B cell (primary cell): ENCODE measurements around the gene EPB41L4B. TPM values are rescaled to one million over a fixed set of nuclear protein-coding genes. Genes with fewer than 3 reads are reported as not detected.

Experiments
- ATAC-seq: fragments of 200-7000 bp; cut with Tn5 transposase; one replicate; pipeline ENCODE4 v1.10.0; 2021; ENCODE audit warnings: low read depth, mild to moderate bottlenecking, moderate number of reproducible peaks, moderate library complexity
- CTCF ChIA-PET: fragments of 350-600 bp; sonication (Branson Sonifier 250); formaldehyde crosslinking; loops from one replicate; lab custom pipeline; 2021; ENCODE audit warnings: antibody characterized with exemption, inconsistent platforms; lab: Charles Lee
- POLR2A ChIA-PET: fragments of 350-600 bp; sonication (Branson Sonifier 250); formaldehyde crosslinking; loops from one replicate; lab custom pipeline; 2021; ENCODE audit warnings: antibody characterized with exemption; lab: Charles Lee
- DNase-seq: peaks from one replicate; pipeline ENCODE4 v3.0.0; 2013
- H2AFZ ChIP-seq: 2 replicates; pipeline ENCODE4 v1.6.1; 2012; ENCODE audit warnings: mild to moderate bottlenecking, low read depth, low read length; ENCODE audit not compliant: insufficient read depth, poor library complexity, severe bottlenecking
- H3K27ac ChIP-seq, 2 donors: 1 replicate in 1 of 2; 2 replicates in 1 of 2; pipeline ENCODE4 v1.5.1; 2012 to 2013; ENCODE audit warnings: low read length in 2 of 2, mild to moderate bottlenecking in 2 of 2, moderate library complexity in 1 of 2
- H3K27me3 ChIP-seq, 4 experiments: fragments of 200-600 bp in 1 of 4; sonication (generic) in 1 of 4; replicated peaks in 1 of 4; 1 replicate in 2 of 4; 2 replicates in 2 of 4; pipeline versions ENCODE4 v1.6.1 to v1.7.0; 2013 to 2016; ENCODE audit warnings: low read length in 3 of 4, mild to moderate bottlenecking in 2 of 4, mixed read lengths in 1 of 4, moderate library complexity in 1 of 4; ENCODE audit not compliant: insufficient read depth in 4 of 4, control insufficient read depth in 3 of 4; ENCODE audit errors: control extremely low read depth in 1 of 4
- H3K36me3 ChIP-seq, 2 experiments: replicated peaks in 1 of 2; 1 replicate in 1 of 2; 2 replicates in 1 of 2; pipeline versions ENCODE4 v1.6.1 to v1.7.1; 2013; ENCODE audit warnings: low read length in 1 of 2; ENCODE audit not compliant: insufficient read depth in 2 of 2, control insufficient read depth in 1 of 2; ENCODE audit errors: control extremely low read depth in 1 of 2, extremely low read depth in 1 of 2
- H3K4me1 ChIP-seq, 2 donors: fragments of 200-600 bp in 1 of 2; sonication (generic) in 1 of 2; 1 replicate in 1 of 2; 2 replicates in 1 of 2; pipeline versions ENCODE4 v1.5.1 to v1.6.1; 2013 to 2017; ENCODE audit warnings: low read length in 2 of 2; ENCODE audit not compliant: control insufficient read depth in 2 of 2, insufficient read depth in 2 of 2
- H3K4me2 ChIP-seq: replicated peaks from 2 replicates; pipeline ENCODE3; 2012; ENCODE audit warnings: mild to moderate bottlenecking, low read depth, low read length; ENCODE audit not compliant: poor library complexity, severe bottlenecking
- H3K4me3 ChIP-seq, 5 experiments: fragments of 200-600 bp in 1 of 5; sonication (generic) in 1 of 5; 1 replicate in 3 of 5; 2 replicates in 2 of 5; pipeline versions ENCODE4 v1.5.1 to v1.7.0; 2011 to 2016; ENCODE audit warnings: low read length in 4 of 5, mild to moderate bottlenecking in 4 of 5, low read depth in 2 of 5, control low read depth in 1 of 5, moderate library complexity in 1 of 5; ENCODE audit not compliant: insufficient read depth in 1 of 5; ENCODE audit errors: control extremely low read depth in 1 of 5, extremely low read depth in 1 of 5
- H3K79me2 ChIP-seq: fragments of 200-600 bp; sonication (generic); one replicate; pipeline ENCODE4 v1.6.0; 2016; ENCODE audit warnings: low read length; ENCODE audit not compliant: control insufficient read depth, insufficient read depth
- H3K9ac ChIP-seq: fragments of 200-600 bp; sonication (generic); 2 replicates; pipeline ENCODE4 v1.6.1; 2017; ENCODE audit warnings: mild to moderate bottlenecking, low read length, moderate library complexity
- H3K9me3 ChIP-seq, 3 donors: one replicate each; pipeline versions ENCODE4 v1.6.1 to v1.7.1; 2013; ENCODE audit warnings: low read length in 2 of 3; ENCODE audit not compliant: control insufficient read depth in 2 of 3, insufficient read depth in 1 of 3; ENCODE audit errors: control extremely low read depth in 1 of 3
- H4K20me1 ChIP-seq: 2 replicates; pipeline ENCODE4 v1.6.0; 2012; ENCODE audit warnings: mild to moderate bottlenecking, low read length; ENCODE audit not compliant: insufficient read depth, control insufficient read depth, poor library complexity, severe bottlenecking
- H3K27ac Mint-ChIP-seq: one replicate; pipeline ENCODE4 v1.8.0; 2021; ENCODE audit warnings: mixed read lengths
- H3K27me3 Mint-ChIP-seq: one replicate; pipeline ENCODE4 v1.8.0; 2021; ENCODE audit warnings: mixed read lengths
- H3K4me1 Mint-ChIP-seq: one replicate; pipeline ENCODE4 v1.8.0; 2021; ENCODE audit warnings: mixed read lengths
- H3K4me3 Mint-ChIP-seq: one replicate; pipeline ENCODE4 v1.8.0; 2021; ENCODE audit warnings: mixed read lengths
- H3K9me3 Mint-ChIP-seq: one replicate; pipeline ENCODE4 v1.8.0; 2022; ENCODE audit warnings: mixed read lengths; ENCODE audit not compliant: insufficient read depth
- EZH2 ChIP-seq: IDR thresholded peaks from 2 replicates; pipeline ENCODE4 v1.6.1; 2012; ENCODE audit warnings: borderline replicate concordance, low read depth, mild to moderate bottlenecking, moderate library complexity, low read length; ENCODE audit not compliant: insufficient read depth, poor library complexity, severe bottlenecking
- WGBS: methylation state at CpG from one replicate; pipeline ENCODE4 v1.1.5; 2013; ENCODE audit warnings: missing lambda C conversion rate; ENCODE audit not compliant: insufficient coverage; 5-methylcytosine and 5-hydroxymethylcytosine counted together
- intact Hi-C: fragments of 100-400 bp; cut with micrococcal nuclease; formaldehyde crosslinking; loops from one replicate; pipeline ENCODE4 v1.10.0; 2022
- polyA plus RNA-seq: library from polyadenylated mRNA; depleted of rRNA; stranded (reverse); fragments of >200 nt; gene quantifications from 2 replicates; pipeline ENCODE4 v1.2.3, GENCODE V29; 2012
- total RNA-seq, 2 donors: library from RNA; stranded (reverse); fragments of 120-200 nt in 1 of 2; gene quantifications; 1 replicate in 1 of 2; 2 replicates in 1 of 2; pipeline versions ENCODE4 v1.2.3 to v1.2.4, GENCODE V29; 2013 to 2022
- TF ChIP-seq, protein P1 (sequence below): fragments of 200-600 bp; IDR thresholded peaks from one replicate; pipeline ENCODE4 v1.8.0; 2022; ENCODE audit warnings: antibody characterized with exemption, mild to moderate bottlenecking

EPB41L4B gene
- total and polyA plus RNA-seq, 2 donors (not counting 1 experiment from before 2014, with no cell fraction given), result 2.9 TPM; not detected in 1

DNA sequence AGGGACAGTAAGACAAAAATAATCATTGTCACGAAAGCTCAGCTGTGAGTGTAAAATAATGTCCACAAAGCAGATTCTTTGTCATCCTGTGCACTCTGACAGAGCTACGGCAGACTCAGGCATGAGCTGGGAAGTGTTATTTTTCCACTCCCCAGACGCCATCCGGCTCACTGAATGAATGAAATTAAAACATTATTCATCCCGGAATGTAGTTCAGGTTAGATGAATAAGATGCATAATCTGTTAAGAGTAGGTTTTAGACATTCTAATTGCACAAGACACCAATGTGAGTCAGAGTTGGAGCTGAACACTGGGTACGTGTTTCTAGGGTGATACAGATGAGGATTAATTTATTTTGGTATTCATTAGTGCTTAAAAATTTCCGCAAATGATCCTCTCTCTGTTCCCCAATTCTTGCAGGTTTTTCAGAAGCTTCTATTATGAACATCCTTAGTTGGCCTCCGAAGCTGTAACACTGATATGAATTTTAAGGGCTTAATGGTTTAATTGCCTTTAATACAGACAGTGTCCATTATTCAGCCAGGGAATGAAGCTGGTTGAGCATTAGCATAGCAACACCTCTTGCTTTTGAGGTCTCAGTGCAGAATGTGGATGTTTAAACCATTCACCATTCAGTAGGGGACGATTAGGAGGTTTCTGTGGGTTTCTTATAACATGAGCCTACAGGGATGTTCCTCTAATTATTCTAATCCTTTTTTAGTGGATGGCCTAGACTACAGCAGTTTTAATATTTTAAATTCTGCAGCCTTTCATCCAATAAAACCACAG, 88.2 kb downstream of the EPB41L4B start:
- no peak for DNase-seq
- Histone ChIP-seq H3K4me1 (no peaks in the 10 kb centered on the region), H2AFZ (no peak overlapping the region), H3K9ac (no peak overlapping the region), H3K4me2 (no peak overlapping the region), H3K27ac (no peak overlapping the region), H3K9me3 (no peaks in the 10 kb centered on the region), H3K4me3 (no peak overlapping the region), H3K79me2 (no peaks in the 10 kb centered on the region), H3K27me3 (peaks cover 0 to 3% (median 0%) of the 10 kb centered on the region in 4 experiments), H4K20me1 (no peaks in the 10 kb centered on the region), H3K36me3 (no peaks in the 10 kb centered on the region)
- no peak for TF ChIP-seq EZH2
- TF ChIP-seq, protein P1, sequence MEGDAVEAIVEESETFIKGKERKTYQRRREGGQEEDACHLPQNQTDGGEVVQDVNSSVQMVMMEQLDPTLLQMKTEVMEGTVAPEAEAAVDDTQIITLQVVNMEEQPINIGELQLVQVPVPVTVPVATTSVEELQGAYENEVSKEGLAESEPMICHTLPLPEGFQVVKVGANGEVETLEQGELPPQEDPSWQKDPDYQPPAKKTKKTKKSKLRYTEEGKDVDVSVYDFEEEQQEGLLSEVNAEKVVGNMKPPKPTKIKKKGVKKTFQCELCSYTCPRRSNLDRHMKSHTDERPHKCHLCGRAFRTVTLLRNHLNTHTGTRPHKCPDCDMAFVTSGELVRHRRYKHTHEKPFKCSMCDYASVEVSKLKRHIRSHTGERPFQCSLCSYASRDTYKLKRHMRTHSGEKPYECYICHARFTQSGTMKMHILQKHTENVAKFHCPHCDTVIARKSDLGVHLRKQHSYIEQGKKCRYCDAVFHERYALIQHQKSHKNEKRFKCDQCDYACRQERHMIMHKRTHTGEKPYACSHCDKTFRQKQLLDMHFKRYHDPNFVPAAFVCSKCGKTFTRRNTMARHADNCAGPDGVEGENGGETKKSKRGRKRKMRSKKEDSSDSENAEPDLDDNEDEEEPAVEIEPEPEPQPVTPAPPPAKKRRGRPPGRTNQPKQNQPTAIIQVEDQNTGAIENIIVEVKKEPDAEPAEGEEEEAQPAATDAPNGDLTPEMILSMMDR, result no peak
- intact Hi-C loops, result no loop called here
- ChIA-PET POLR2A (interaction anchor here (0.6 kb wide), 1 partner anchor 21 kb away, joined by 3 read pairs; no protein-coding TSS in a partner anchor), CTCF (no interaction called here)
- Mint-ChIP-seq H3K27me3 (peaks cover 35% of the 10 kb centered on the region), H3K4me3 (no peak overlapping the region), H3K27ac (no peak overlapping the region), H3K4me1 (no peaks in the 10 kb centered on the region), H3K9me3 (no peaks in the 10 kb centered on the region)
- WGBS, result 56% methylated on average over 1 of the region's 9 CpGs
- ATAC-seq, result no peak

DNA sequence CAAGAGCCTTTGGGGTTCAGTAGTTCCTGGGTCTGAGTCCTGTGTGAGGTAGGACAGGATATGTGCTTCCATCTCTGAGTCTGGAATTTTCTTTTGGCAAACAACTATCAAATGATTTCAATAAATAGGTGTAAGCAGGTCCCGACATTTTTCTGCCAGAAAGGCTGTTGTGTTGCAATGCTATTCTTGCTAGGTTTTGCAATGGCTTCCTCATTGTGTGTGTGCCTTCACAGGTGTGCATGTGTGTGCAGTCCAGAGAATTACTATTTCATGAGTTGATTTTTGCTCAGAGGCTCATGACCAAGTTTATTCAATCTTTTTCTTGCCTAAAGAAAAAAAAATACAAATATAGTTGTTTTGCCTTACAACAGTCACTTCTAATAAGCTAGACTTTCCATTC, 89.3 kb downstream of the EPB41L4B start:
- Histone ChIP-seq H3K27me3 (peaks cover 0 to 2% (median 0%) of the 10 kb centered on the region in 4 experiments), H3K4me1 (no peaks in the 10 kb centered on the region), H3K9ac (no peak overlapping the region), H3K79me2 (no peaks in the 10 kb centered on the region), H3K4me2 (no peak overlapping the region), H3K9me3 (no peaks in the 10 kb centered on the region), H2AFZ (no peak overlapping the region), H3K36me3 (no peaks in the 10 kb centered on the region), H3K27ac (no peak overlapping the region), H4K20me1 (no peaks in the 10 kb centered on the region), H3K4me3 (no peak overlapping the region)
- no peak overlapping the region for H3K27ac Mint-ChIP-seq
- H3K4me3 Mint-ChIP-seq, result no peak overlapping the region
- ChIA-PET CTCF (no interaction called here), POLR2A (no interaction called here)
- peaks cover 28% of the 10 kb centered on the region for H3K27me3 Mint-ChIP-seq
- 80% methylated on average over 1 of the region's 1 CpG for WGBS
- H3K9me3 Mint-ChIP-seq, result no peaks in the 10 kb centered on the region
- DNase-seq, result no peak
- TF ChIP-seq EZH2, result no peak
- TF ChIP-seq, protein P1, result no peak
- no peak for ATAC-seq
- intact Hi-C loops, result no loop called here
- H3K4me1 Mint-ChIP-seq, result no peaks in the 10 kb centered on the region
